NCI-H2107 treated with DMSO at 0.1 percent for 48 hours (cell line): ENCODE results near the gene CPA5.
"Not testable (repeated sequence)": the region's sequence is repeated elsewhere in the genome, so short reads cannot be mapped to it uniquely, and the experiment has no call there.

ENCODE experiments used
- DNase-seq: peaks from one replicate; lab custom pipeline; 2025; ENCODE audit not compliant: unreplicated experiment; lab: John Stamatoyannopoulos, UW

Gene CPA5

GRCh38 chr7:130358471-130358870 is 13.9 kb downstream of the CPA5 start:
- DNase-seq = no peak

GRCh38 chr7:130359276-130359857 is 14.8 kb downstream of the CPA5 start:
- DNase-seq = no peak

GRCh38 chr7:130360518-130360917 is 15.9 kb downstream of the CPA5 start:
- no peak for DNase-seq

GRCh38 chr7:130361681-130362080 is 17.1 kb downstream of the CPA5 start:
- DNase-seq = no peak

GRCh38 chr7:130362251-130362816 is 17.7 kb downstream of the CPA5 start:
- no peak for DNase-seq

- DNase-seq = no peak
Measured at GRCh38 chr7:130363026-130363847, 18.6 kb downstream of the CPA5 start.

- DNase-seq = no peak
Measured at GRCh38 chr7:130364451-130364850, 19.8 kb downstream of the CPA5 start.

- DNase-seq = peak; percentile 92
Measured at GRCh38 chr7:130365088-130365487, 20.5 kb downstream of the CPA5 start.

GRCh38 chr7:130365511-130366441 is 21.2 kb downstream of the CPA5 start:
- DNase-seq = peak; percentile 98

GRCh38 chr7:130366564-130366963 is 21.9 kb downstream of the CPA5 start:
- no peak for DNase-seq

- DNase-seq = peak; percentile 20
Measured at GRCh38 chr7:130367088-130367755, 22.6 kb downstream of the CPA5 start.

GRCh38 chr7:130367836-130368746 is 23.5 kb downstream of the CPA5 start:
- no peak for DNase-seq

- DNase-seq = no peak
Measured at GRCh38 chr7:130369110-130369711, 24.6 kb downstream of the CPA5 start.

GRCh38 chr7:130369831-130370550 is 25.4 kb downstream of the CPA5 start:
- DNase-seq = no peak

- no peak for DNase-seq
Measured at GRCh38 chr7:130371046-130371445, 26.4 kb downstream of the CPA5 start.

GRCh38 chr7:130372402-130373165 is 28.0 kb downstream of the CPA5 start:
- no peak for DNase-seq

- DNase-seq = no peak
Measured at GRCh38 chr7:130374507-130374906, 29.9 kb downstream of the CPA5 start.

- DNase-seq = not testable (repeated sequence)
Measured at GRCh38 chr7:130376461-130376860, 31.8 kb downstream of the CPA5 start.
